GM19372 (cell line): Measurements from ENCODE around the gene SCRN1.

Experiments
- ATAC-seq: cut with Tn5 transposase; IDR thresholded peaks from one replicate; pipeline ENCODE4 v1.9.1; 2021; ENCODE audit warnings: mild to moderate bottlenecking, low read depth, moderate library complexity; ENCODE audit not compliant: unreplicated experiment

Gene SCRN1, protein sequence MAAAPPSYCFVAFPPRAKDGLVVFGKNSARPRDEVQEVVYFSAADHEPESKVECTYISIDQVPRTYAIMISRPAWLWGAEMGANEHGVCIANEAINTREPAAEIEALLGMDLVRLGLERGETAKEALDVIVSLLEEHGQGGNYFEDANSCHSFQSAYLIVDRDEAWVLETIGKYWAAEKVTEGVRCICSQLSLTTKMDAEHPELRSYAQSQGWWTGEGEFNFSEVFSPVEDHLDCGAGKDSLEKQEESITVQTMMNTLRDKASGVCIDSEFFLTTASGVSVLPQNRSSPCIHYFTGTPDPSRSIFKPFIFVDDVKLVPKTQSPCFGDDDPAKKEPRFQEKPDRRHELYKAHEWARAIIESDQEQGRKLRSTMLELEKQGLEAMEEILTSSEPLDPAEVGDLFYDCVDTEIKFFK

DNA sequence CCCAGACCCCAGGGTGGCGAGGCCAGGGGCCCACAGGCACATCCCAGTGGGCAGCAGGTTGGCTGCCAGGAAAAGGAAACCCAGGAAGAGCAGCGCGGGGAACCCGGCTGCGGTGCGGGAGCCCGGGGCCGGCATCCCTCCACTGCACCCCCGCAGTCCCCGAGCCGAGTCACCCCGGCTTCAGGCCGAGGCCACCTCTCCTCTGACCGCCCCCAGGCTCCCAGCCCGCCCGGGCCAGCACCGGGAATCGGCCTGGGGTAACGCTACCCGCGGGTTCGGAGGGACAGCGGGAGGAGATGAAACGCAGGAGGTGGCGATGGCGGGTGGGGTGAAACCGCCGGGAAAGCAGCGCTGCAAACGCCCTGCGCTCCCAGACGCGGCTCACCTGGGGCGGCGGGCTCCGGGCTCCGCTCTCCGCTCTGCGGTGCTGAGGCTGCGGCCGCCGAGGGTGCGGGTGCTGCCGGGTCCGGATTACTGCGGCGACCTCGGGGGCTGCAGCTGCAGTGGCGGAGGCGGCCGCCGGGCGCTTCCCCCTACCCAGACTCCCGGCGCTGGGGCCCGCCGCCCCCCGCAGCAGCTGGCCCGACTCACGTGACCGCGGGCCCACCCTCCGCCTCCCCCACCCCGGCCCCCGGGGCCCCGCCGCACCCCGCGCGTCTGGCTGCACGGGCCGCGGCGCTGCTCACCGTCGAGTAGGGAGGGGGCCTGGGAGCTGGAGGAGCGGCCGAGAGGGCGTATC lies at the start of gene SCRN1:
Gene SCRN1 (minus strand): TSS at position 545 of the 739 bp plus-strand sequence. CDS start 20,734 bp downstream, outside the sequence.
- ATAC-seq, result peak; percentile 35

- no peak for ATAC-seq
Measured at GRCh38 chr7:30038196-30038980, 48.8 kb upstream of the SCRN1 start.

GRCh38 chr7:30036220-30036619 lies 46.6 kb upstream of the SCRN1 start:
- ATAC-seq, result no peak

DNA sequence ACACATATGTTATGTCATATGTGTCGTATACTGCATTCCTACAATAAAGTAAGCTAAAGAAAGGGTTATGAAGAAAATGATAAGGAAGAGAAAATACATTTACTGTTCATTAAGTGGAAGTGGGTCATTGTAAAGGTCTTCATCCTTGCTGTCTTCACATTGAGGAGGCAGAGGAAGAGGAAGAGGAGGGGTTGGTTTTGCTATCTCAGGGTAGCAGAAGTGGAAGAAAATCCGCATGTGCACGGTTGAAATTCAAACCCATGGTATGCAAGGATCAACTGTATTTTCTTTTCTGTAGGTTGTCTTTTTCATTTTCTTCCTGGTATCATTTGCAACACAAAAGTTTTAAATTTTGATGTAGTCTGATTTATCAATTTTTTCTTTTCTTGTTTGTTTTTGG lies 44.9 kb upstream of the SCRN1 start:
- no peak for ATAC-seq

- ATAC-seq, result no peak
Measured at GRCh38 chr7:30032310-30033125, 42.9 kb upstream of the SCRN1 start.

- no peak for ATAC-seq
Measured at GRCh38 chr7:30029696-30030095, 40.1 kb upstream of the SCRN1 start.

DNA sequence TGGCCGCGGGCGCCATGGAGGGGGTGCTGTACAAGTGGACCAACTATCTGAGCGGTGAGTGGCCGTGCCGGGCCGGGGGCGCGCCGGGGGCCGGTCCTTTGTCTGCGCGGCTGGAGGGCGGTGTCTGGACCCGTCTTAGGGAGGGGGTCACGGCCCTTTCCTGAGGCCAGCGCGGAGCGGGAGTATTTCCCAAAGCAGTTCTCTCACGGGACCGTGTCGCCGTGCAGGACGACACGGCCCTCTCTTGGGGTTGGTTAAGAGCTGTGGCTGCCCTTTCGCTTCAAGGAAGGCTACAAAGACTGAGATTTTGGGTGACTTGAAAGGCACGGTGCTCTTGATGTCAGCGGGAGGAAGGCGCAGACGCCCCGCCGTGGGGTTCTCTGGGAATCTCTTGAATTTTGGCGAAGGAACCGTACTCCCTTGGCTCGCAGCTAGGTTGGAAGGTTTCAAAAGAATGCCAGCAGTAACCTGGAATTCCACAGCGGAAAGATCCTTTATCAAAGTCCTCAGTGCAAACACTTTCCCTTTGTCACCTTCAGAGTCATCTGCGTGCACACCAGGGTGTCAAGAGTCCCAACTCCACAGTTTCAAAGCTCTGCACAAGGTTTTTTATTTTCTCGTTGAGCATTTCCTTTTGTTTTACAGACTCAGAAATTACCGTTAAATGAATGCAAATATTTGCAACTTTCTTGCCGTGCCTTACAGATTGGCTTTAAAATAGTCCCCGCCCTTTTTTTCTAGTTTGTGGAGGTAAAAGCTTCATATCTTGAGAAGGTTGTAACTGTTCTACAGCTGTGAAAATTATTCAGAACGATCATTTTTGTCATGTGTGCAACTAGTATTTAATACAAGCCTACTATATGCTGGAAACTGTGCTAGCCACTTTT lies 39.4 kb upstream of the SCRN1 start:
- peak; percentile 15 for ATAC-seq

GRCh38 chr7:30028216-30028748 lies 38.7 kb upstream of the SCRN1 start, which contains the start of gene PLEKHA8:
TSS of gene PLEKHA8 (plus strand) at chr7:30028412. CDS start at chr7:30028763, 351 bp downstream.
- peak; percentile 47 for ATAC-seq

GRCh38 chr7:30027740-30028215 lies 38.2 kb upstream of the SCRN1 start:
- no peak for ATAC-seq

- ATAC-seq, result no peak
Measured at GRCh38 chr7:30027065-30027456, 37.5 kb upstream of the SCRN1 start.

GRCh38 chr7:30026229-30027064 lies 36.8 kb upstream of the SCRN1 start, which contains the start of gene FKBP14:
TSS of gene FKBP14 (minus strand) at chr7:30026702. CDS start at chr7:30026508, 194 bp downstream.
- peak; percentile 65 for ATAC-seq

GRCh38 chr7:30023524-30023923 lies 33.9 kb upstream of the SCRN1 start:
- ATAC-seq, result no peak

DNA sequence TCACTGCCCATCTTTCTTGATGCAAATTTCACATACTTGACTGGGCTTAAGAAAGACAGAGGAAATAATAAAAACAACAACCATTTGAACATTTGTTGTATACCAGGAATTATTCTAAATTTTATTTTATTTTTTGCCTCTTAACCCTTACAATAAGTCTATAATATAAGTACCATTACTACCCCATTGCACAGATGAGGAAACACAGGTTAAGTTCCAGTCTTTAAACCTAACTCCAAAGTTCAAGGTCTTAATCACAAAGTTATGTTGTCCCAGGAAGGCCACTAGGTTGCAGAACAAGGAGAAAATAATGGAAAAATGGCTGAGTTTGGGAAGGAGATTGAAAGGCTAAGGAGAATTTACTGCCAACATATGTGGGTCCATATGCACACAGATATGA lies 33.4 kb upstream of the SCRN1 start:
- no peak for ATAC-seq

DNA sequence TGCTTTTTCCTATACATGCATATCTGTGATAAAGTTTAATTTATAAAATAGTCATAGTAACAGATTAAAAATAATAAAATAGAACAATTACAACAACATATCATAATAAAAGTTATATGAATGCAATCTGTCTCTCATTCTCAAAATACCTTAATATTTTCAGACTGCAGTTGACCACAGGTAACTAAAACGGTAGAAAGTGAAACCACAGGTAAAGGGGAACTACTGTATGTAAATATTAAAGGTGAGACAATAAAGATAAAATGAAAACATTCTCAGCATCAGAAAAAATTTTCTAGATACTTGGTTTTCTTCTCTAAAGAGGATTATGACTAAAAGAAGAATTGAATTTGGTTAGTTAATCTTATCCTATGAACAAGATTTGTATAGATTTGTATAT lies 30.9 kb upstream of the SCRN1 start:
- ATAC-seq, result no peak

DNA sequence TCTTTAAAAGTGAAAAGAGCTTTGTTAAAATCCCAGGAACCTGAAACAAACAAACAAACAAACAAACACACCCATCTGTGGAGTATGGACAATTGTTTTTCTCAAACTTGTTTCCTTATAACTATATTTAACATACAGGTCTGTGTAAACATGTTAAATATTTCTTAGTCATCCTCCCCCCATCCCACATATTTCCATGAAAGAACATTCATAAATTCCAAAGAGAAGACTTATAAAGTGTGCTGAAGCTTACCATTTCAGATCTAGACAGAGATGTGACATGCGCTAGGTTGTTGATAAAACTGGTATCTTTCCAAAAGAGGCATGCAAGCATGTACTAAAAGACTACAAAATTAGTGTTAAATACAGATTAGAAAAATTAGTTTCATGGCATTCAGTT lies 30.4 kb upstream of the SCRN1 start:
- ATAC-seq, result no peak

DNA sequence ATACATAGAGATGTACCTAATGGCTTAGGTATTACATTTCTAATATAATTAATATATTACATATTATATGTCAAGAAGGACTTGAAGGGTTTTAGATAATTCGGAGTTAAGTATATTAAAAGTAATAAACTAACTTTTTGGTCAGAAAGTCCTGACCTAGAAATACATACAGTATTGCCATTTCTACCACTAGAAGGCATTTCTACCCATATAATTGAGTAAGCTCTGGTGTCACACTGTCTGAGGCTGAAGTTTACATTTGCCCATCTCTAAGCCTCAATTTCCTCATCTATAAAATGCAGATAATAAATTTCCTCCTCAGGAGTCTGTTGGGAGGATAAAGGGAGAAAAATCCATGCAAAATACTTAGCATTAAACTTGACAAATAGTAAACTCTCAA lies 29.8 kb upstream of the SCRN1 start:
- ATAC-seq, result no peak

DNA sequence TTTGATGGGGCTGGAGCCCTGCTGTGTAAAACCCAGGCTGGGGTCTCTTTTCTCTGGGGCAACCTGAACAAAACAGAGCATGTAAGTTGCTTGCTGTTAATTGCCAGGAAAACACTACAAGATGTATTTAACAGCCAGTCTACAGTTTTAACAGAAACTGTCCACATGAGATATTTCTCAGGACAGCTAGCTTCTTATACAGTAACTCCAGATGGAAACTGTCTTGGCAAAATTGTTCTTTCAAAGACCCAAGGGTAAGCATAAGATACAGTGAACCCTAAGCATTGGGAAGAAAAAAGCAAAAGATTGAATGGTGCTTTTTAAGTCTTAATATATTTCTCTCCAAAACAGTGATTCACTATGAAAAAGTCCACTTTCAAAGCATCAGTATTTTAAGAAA lies 28.9 kb upstream of the SCRN1 start:
- ATAC-seq, result no peak

- ATAC-seq, result no peak
Measured at GRCh38 chr7:30012757-30013156, 23.2 kb upstream of the SCRN1 start.
